Testis (tissue), 2 donors: ENCODE data around the gene THSD4.

Experiments
- POLR2A ChIP-seq: fragments of 450-650 bp; IDR thresholded peaks from one replicate; pipeline ENCODE4 v1.6.1; 2017; ENCODE audit warnings: antibody characterized with exemption, mild to moderate bottlenecking, moderate library complexity
- TF ChIP-seq, protein P1 (sequence below), 3 experiments: fragments of 450-650 bp in 2 of 3; fragments of 200-600 bp in 1 of 3; sonication (generic) in 1 of 3; IDR thresholded peaks; one replicate each; pipeline ENCODE4 v1.5.1; 2016 to 2019; ENCODE audit warnings: antibody characterized with exemption in 3 of 3, mild to moderate bottlenecking in 2 of 3, moderate library complexity in 1 of 3

DNA sequence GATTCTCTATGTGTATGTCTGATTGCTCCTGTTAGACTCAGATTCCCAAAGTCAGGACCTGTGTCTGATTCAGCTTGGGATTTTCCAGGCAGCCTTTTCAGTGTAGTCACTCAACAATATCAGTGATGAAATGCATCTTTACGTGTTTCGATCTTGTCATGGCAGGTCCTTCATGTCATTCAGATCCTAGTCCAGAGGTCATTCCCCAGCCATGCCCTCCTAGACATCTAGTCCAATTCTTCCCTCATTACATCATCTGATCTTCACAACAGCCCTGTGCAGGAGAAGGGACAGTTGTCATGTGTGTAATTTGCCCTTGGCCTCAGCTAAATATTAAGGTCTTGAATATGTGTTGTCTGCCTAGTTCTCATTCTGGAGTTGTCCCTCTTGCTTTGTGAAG, 541.9 kb downstream of the THSD4 start:
- TF ChIP-seq, protein P1, sequence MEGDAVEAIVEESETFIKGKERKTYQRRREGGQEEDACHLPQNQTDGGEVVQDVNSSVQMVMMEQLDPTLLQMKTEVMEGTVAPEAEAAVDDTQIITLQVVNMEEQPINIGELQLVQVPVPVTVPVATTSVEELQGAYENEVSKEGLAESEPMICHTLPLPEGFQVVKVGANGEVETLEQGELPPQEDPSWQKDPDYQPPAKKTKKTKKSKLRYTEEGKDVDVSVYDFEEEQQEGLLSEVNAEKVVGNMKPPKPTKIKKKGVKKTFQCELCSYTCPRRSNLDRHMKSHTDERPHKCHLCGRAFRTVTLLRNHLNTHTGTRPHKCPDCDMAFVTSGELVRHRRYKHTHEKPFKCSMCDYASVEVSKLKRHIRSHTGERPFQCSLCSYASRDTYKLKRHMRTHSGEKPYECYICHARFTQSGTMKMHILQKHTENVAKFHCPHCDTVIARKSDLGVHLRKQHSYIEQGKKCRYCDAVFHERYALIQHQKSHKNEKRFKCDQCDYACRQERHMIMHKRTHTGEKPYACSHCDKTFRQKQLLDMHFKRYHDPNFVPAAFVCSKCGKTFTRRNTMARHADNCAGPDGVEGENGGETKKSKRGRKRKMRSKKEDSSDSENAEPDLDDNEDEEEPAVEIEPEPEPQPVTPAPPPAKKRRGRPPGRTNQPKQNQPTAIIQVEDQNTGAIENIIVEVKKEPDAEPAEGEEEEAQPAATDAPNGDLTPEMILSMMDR (IDR thresholded peaks at IDR 0.05): no peak
- no peak for TF ChIP-seq POLR2A
